ENCODE data around the gene FBXO11. TPM values are rescaled to one million over a fixed set of nuclear protein-coding genes. Genes with fewer than 3 reads are reported as not detected.

The FBXO11 gene
- total RNA-seq, 3 donors from 2014 or later (not counting 1 experiment from before 2014, with no cell fraction given) = 104 to 110 (median 105) TPM

GRCh38 chr2:47774567-47774966, 131.7 kb downstream of the FBXO11 start:
- H3K36me3 ChIP-seq (ENCODE audit: control insufficient read depth, insufficient read depth, low read length) = no peaks in the 10 kb centered on the region
- no peak for ATAC-seq
- peaks cover 0 to 5% of the 10 kb centered on the region in 2 donors for H3K4me1 Mint-ChIP-seq
- no peak for TF ChIP-seq CTCF (IDR thresholded peaks at IDR 0.05)
- H3K27ac Mint-ChIP-seq = no peak overlapping the region
- H3K27me3 ChIP-seq (ENCODE audit: control insufficient read depth, insufficient read depth, low read length) = no peaks in the 10 kb centered on the region
- H3K36me3 Mint-ChIP-seq = no peaks in the 10 kb centered on the region
- no peak for DNase-seq
- peaks cover 0 to 3% of the 10 kb centered on the region in 2 donors for H3K27me3 Mint-ChIP-seq (ENCODE audit: low read depth in 2 of 2)
- no peak overlapping the region for H3K4me3 Mint-ChIP-seq
- no peaks in the 10 kb centered on the region for H3K4me1 ChIP-seq (ENCODE audit: control insufficient read depth, insufficient read depth, low read length)
- H3K9me3 Mint-ChIP-seq = no peaks in the 10 kb centered on the region
- intact Hi-C loops (cut with micrococcal nuclease) = no loop called here
- no peak overlapping the region for H3K4me3 ChIP-seq (ENCODE audit: low read length)
- no peaks in the 10 kb centered on the region for H3K9me3 ChIP-seq (ENCODE audit: control insufficient read depth, insufficient read depth, low read length)
- H3K27ac ChIP-seq (ENCODE audit: low read length) = no peak overlapping the region

GRCh38 chr2:47772343-47772742, 134.0 kb downstream of the FBXO11 start:
- Mint-ChIP-seq H3K4me3 (no peak overlapping the region), H3K36me3 (no peaks in the 10 kb centered on the region), H3K27ac (no peak overlapping the region), H3K9me3 (no peaks in the 10 kb centered on the region), H3K4me1 (peaks cover 0 to 9% of the 10 kb centered on the region in 2 donors), H3K27me3 (ENCODE audit: low read depth in 2 of 2) (no peaks in the 10 kb centered on the region)
- H3K4me1 ChIP-seq (ENCODE audit: control insufficient read depth, insufficient read depth, low read length) = peaks cover 8% of the 10 kb centered on the region
- peaks cover 2% of the 10 kb centered on the region for H3K27me3 ChIP-seq (ENCODE audit: control insufficient read depth, insufficient read depth, low read length)
- no peak overlapping the region for H3K27ac ChIP-seq (ENCODE audit: low read length)
- no peak overlapping the region for H3K4me3 ChIP-seq (ENCODE audit: low read length)
- H3K9me3 ChIP-seq (ENCODE audit: control insufficient read depth, insufficient read depth, low read length) = no peaks in the 10 kb centered on the region
- WGBS (ENCODE audit: insufficient coverage) = 100% methylated on average over 2 of the region's 2 CpGs
- ATAC-seq (no peak), DNase-seq (no peak)
- intact Hi-C loops (cut with micrococcal nuclease) = no loop called here
- no peak for TF ChIP-seq CTCF (IDR thresholded peaks at IDR 0.05)
- H3K36me3 ChIP-seq (ENCODE audit: control insufficient read depth, insufficient read depth, low read length) = no peaks in the 10 kb centered on the region

- Mint-ChIP-seq H3K36me3 (no peaks in the 10 kb centered on the region), H3K9me3 (no peaks in the 10 kb centered on the region), H3K27ac (no peak overlapping the region), H3K27me3 (ENCODE audit: low read depth in 2 of 2) (no peaks in the 10 kb centered on the region), H3K4me3 (no peak overlapping the region), H3K4me1 (peaks cover 0 to 9% of the 10 kb centered on the region in 2 donors)
- ATAC-seq = no peak
- Histone ChIP-seq H3K27ac (ENCODE audit: low read length) (no peak overlapping the region), H3K36me3 (ENCODE audit: control insufficient read depth, insufficient read depth, low read length) (no peaks in the 10 kb centered on the region), H3K4me1 (ENCODE audit: control insufficient read depth, insufficient read depth, low read length) (peaks cover 8% of the 10 kb centered on the region), H3K27me3 (ENCODE audit: control insufficient read depth, insufficient read depth, low read length) (peaks cover 2% of the 10 kb centered on the region), H3K9me3 (ENCODE audit: control insufficient read depth, insufficient read depth, low read length) (no peaks in the 10 kb centered on the region), H3K4me3 (ENCODE audit: low read length) (no peak overlapping the region)
- TF ChIP-seq CTCF (IDR thresholded peaks at IDR 0.05) = no peak
- no peak for DNase-seq
- intact Hi-C loops (cut with micrococcal nuclease) = no loop called here
Observed at GRCh38 chr2:47771211-47771610, 135.1 kb downstream of the FBXO11 start.

GRCh38 chr2:47769318-47769717, 137.0 kb downstream of the FBXO11 start:
- H3K36me3 ChIP-seq (ENCODE audit: control insufficient read depth, insufficient read depth, low read length) = no peaks in the 10 kb centered on the region
- intact Hi-C loops (cut with micrococcal nuclease) = no loop called here
- H3K27me3 ChIP-seq (ENCODE audit: control insufficient read depth, insufficient read depth, low read length) = peaks cover 2% of the 10 kb centered on the region
- no peak for TF ChIP-seq CTCF (IDR thresholded peaks at IDR 0.05)
- Mint-ChIP-seq H3K9me3 (no peaks in the 10 kb centered on the region), H3K4me3 (no peak overlapping the region), H3K36me3 (no peaks in the 10 kb centered on the region), H3K27me3 (ENCODE audit: low read depth in 2 of 2) (no peaks in the 10 kb centered on the region), H3K27ac (no peak overlapping the region), H3K4me1 (peaks cover 0 to 9% of the 10 kb centered on the region in 2 donors)
- H3K4me1 ChIP-seq (ENCODE audit: control insufficient read depth, insufficient read depth, low read length) = peaks cover 8% of the 10 kb centered on the region
- no peaks in the 10 kb centered on the region for H3K9me3 ChIP-seq (ENCODE audit: control insufficient read depth, insufficient read depth, low read length)
- no peak for ATAC-seq
- 98% methylated on average over 9 of the region's 9 CpGs for WGBS (ENCODE audit: insufficient coverage)
- H3K27ac ChIP-seq (ENCODE audit: low read length) = no peak overlapping the region
- no peak for DNase-seq
- no peak overlapping the region for H3K4me3 ChIP-seq (ENCODE audit: low read length)
